A549 treated with ZK216348 at 1 μM for 4 hours (cell line): ENCODE data around the gene DISC1. TPM values are rescaled to one million over a fixed set of nuclear protein-coding genes. Genes with fewer than 3 reads are reported as not detected.

Source experiments
- total RNA-seq: library from RNA; stranded (reverse); fragments of 200-300 nt; extraction: Qiagen RNA extraction; gene quantifications from 5 replicates; pipeline ENCODE4 v1.2.3, GENCODE V29; 2022; ENCODE audit warnings: low read depth

Gene DISC1
- total RNA-seq = 0.08 to 0.36 TPM (median 0.17 TPM) in 5 replicates

DNA sequence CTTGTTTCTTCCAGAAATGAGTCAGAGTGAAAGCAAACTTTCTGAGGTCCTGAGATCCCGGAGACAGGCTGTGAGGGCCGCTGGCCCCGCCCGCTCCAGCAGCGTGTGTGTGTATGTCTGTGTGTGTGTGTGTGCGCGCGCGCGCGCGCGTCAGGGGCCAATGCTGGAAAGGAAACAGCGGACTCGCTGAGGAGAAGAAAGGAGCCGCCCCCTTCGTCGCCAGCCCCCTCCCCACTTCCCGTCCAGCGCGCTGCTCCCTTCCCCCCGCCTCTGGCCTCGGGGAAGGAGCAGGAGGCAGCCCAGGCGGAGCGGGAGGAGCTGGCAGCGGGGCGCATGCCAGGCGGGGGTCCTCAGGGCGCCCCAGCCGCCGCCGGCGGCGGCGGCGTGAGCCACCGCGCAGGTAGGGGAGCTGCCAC is at the start of gene DISC1:
TSS of gene DISC1 (plus strand) at position 256 of the 416 bp plus-strand sequence. CDS start at position 334, 78 bp downstream.

Other genes starting within 250 kb of the DISC1 start
- gene EGLN1, start 204.5 kb upstream of the DISC1 start, total RNA-seq = 41.0 to 83.3 TPM (median 54.9 TPM) in 5 replicates
- gene TSNAX, start 98.1 kb upstream of the DISC1 start, total RNA-seq = 27.3 to 41.9 TPM (median 36.9 TPM) in 5 replicates